ENCODE measurements around the gene ABL2.
A peak's percentile ranks its signal among the peaks of the same experiment; 100 is the strongest.

The ABL2 gene

DNA sequence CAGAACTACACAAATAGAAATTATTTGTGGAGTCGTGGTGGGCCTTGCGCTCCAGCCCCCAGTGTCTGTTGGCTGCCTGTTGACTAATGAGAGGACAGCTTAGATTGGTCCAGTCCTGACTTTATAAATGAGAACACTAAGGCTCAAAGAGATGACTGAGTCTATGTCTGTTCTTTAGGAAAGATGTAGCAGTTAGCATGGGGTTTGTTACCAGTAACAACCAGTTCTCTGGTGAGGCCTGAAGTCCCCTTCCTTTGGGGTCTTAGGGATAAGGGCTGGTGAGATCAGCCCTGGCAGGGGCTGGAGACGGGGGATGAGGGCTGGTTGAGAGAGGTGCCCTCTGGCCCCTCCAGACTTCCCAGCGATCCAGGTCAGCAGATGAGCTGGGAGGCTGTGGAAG, 138.6 kb downstream of the ABL2 start:
- WGBS, 2 donors (ENCODE audit: extremely low coverage in 2 of 2, insufficient read length in 2 of 2, insufficient replicate concordance in 1 of 2) = no CpG with 5 or more reads among the region's 4 CpGs
- H4K91ac ChIP-seq (ENCODE audit: low read depth, low read length, poor library complexity) = no peak overlapping the region
- H3K27me3 ChIP-seq (ENCODE audit: control insufficient read depth in 3 of 3, insufficient read depth in 3 of 3, low read depth in 1 of 3, low read length in 3 of 3) = no peaks in the 10 kb centered on the region
- peaks cover 29 to 83% of the 10 kb centered on the region in 2 donors for H3K36me3 ChIP-seq (replicated peaks in 1 of 2; ENCODE audit: control insufficient read depth in 2 of 2, insufficient read depth in 2 of 2, low read length in 2 of 2)
- H3K23ac ChIP-seq (ENCODE audit: low read depth, low read length, poor library complexity) = no peak overlapping the region
- no peaks in the 10 kb centered on the region for H3K79me1 ChIP-seq (ENCODE audit: low read depth, low read length)
- H2AFZ ChIP-seq (ENCODE audit: low read length) = no peak overlapping the region
- H3K27ac ChIP-seq (replicated peaks; ENCODE audit: low read length) = no peak overlapping the region
- H2BK12ac ChIP-seq (ENCODE audit: low read length) = no peak overlapping the region
- no peak overlapping the region for H4K8ac ChIP-seq (ENCODE audit: low read depth, low read length)
- H3K4me3 ChIP-seq (ENCODE audit: low read length in 2 of 2) = no peak overlapping the region
- H2BK120ac ChIP-seq (ENCODE audit: low read depth, low read length) = no peak overlapping the region
- H2AK5ac ChIP-seq (ENCODE audit: low read depth, low read length) = no peak overlapping the region
- no peak overlapping the region for H3K18ac ChIP-seq (ENCODE audit: low read length)
- no peak overlapping the region for H3K4ac ChIP-seq (ENCODE audit: low read length)
- no peak overlapping the region for H3K9ac ChIP-seq (ENCODE audit: low read depth, low read length, poor library complexity)
- no peak overlapping the region for H3K4me2 ChIP-seq (ENCODE audit: insufficient read depth, low read length, poor library complexity, severe bottlenecking)
- H3K9me3 ChIP-seq (replicated peaks in 1 of 2; ENCODE audit: control insufficient read depth in 2 of 2, insufficient read depth in 1 of 2, low read depth in 1 of 2, low read length in 2 of 2) = no peaks in the 10 kb centered on the region
- H3K14ac ChIP-seq (ENCODE audit: low read length) = no peak overlapping the region
- peaks cover 0 to 3% of the 10 kb centered on the region in 2 donors for H3K4me1 ChIP-seq (ENCODE audit: control insufficient read depth in 2 of 2, insufficient read depth in 1 of 2, low read depth in 1 of 2, low read length in 2 of 2)
- no peak overlapping the region for H2BK5ac ChIP-seq (ENCODE audit: low read length)
- no peak for DNase-seq (ENCODE audit: low spot score)
- no peak overlapping the region for H2BK15ac ChIP-seq (ENCODE audit: low read length)

DNA sequence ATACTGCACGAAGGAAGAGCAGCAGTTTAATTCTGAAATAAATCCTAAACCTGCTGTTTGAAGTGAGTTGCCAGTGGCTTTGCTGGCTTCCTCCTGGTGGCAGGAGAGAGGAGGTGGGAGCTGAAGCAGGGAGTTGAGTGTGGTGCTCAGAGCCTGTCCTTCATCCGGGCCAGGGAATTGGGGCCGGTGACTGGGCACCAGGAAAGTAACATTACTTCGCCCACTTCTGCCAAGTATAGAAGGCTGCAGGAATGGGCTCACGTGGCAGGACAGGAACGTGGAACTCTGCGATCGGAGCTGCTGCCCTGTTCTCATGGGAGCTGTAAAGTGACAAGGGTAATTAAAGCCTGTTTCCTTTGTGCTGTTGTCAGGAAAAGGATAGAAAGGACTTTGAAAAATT, 139.0 kb downstream of the ABL2 start:
- Histone ChIP-seq H3K14ac (ENCODE audit: low read length) (no peak overlapping the region), H3K9me3 (replicated peaks in 1 of 2; ENCODE audit: control insufficient read depth in 2 of 2, insufficient read depth in 1 of 2, low read depth in 1 of 2, low read length in 2 of 2) (no peaks in the 10 kb centered on the region), H3K18ac (ENCODE audit: low read length) (no peak overlapping the region), H2AFZ (ENCODE audit: low read length) (no peak overlapping the region), H3K27ac (replicated peaks; ENCODE audit: low read length) (no peak overlapping the region), H4K8ac (ENCODE audit: low read depth, low read length) (no peak overlapping the region), H3K23ac (ENCODE audit: low read depth, low read length, poor library complexity) (no peak overlapping the region), H3K9ac (ENCODE audit: low read depth, low read length, poor library complexity) (no peak overlapping the region), H4K91ac (ENCODE audit: low read depth, low read length, poor library complexity) (no peak overlapping the region), H2AK5ac (ENCODE audit: low read depth, low read length) (no peak overlapping the region), H3K79me1 (ENCODE audit: low read depth, low read length) (no peaks in the 10 kb centered on the region), H2BK120ac (ENCODE audit: low read depth, low read length) (no peak overlapping the region), H3K4ac (ENCODE audit: low read length) (no peak overlapping the region), H2BK5ac (ENCODE audit: low read length) (no peak overlapping the region), H3K4me1 (ENCODE audit: control insufficient read depth in 2 of 2, insufficient read depth in 1 of 2, low read depth in 1 of 2, low read length in 2 of 2) (peaks cover 0 to 3% of the 10 kb centered on the region in 2 donors), H2BK12ac (ENCODE audit: low read length) (no peak overlapping the region), H3K4me2 (ENCODE audit: insufficient read depth, low read length, poor library complexity, severe bottlenecking) (no peak overlapping the region), H2BK15ac (ENCODE audit: low read length) (no peak overlapping the region), H3K4me3 (ENCODE audit: low read length in 2 of 2) (no peak overlapping the region), H3K36me3 (replicated peaks in 1 of 2; ENCODE audit: control insufficient read depth in 2 of 2, insufficient read depth in 2 of 2, low read length in 2 of 2) (peaks cover 27 to 82% of the 10 kb centered on the region in 2 donors), H3K27me3 (ENCODE audit: control insufficient read depth in 3 of 3, insufficient read depth in 3 of 3, low read depth in 1 of 3, low read length in 3 of 3) (no peaks in the 10 kb centered on the region)
- no peak for DNase-seq (ENCODE audit: low spot score)
- no CpG with 5 or more reads among the region's 8 CpGs for WGBS, 2 donors (ENCODE audit: extremely low coverage in 2 of 2, insufficient read length in 2 of 2, insufficient replicate concordance in 1 of 2)

DNA sequence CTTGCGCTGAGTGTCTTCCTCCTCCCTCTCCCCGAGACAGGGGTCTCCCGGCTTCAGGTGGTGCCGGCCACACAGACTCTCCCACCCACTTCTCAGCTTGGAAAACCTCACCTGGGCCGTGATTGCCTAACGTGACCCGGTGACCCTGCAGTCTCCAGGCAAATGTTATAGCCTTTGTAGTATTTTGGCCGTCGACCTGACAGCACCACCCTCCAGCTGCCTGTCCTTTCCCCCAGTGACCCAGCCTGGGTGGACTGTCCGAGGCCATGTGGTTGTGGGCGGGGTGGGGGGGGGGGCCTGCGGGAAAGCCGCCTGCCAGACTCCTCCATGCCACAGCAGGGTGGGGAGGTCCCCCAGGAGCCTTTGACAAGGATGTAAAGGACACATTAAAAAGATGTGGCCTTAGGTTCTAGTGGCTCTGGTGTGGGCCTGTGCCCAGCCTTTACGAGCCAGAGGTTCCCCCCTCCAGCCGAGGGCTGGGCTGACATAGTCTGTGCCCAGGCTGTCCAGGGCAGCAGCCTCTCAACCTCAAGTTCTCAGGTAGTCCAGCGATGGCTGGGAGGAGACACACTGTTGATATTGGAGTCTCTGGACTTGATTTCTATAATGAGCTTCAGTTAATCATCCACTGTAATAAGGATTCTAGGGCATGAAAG, 139.5 kb downstream of the ABL2 start:
- no peak overlapping the region for H2AK5ac ChIP-seq (ENCODE audit: low read depth, low read length)

DNA sequence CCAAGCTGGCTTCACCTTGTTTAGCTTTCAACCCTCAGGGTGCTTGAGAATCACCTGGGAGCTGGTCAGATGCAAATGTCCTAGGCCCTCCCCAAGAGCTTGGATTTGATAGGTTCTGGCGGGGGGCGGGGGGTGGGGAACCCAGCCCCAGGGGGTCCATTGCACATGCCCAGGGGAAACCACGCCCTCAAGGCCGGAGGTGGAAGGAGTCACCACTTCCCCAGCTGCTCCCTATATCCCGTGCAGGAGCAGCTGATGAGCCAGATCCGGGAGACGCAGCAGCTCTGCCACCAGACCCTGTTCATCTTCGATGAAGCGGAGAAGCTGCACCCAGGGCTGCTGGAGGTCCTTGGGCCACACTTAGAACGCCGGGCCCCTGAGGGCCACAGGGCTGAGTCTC, 141.8 kb downstream of the ABL2 start:
- Histone ChIP-seq H3K4me3 (ENCODE audit: low read length in 2 of 2) (no peak overlapping the region), H4K91ac (ENCODE audit: low read depth, low read length, poor library complexity) (no peak overlapping the region), H3K23ac (ENCODE audit: low read depth, low read length, poor library complexity) (peak overlapping the region; percentile 53), H2BK5ac (ENCODE audit: low read length) (no peak overlapping the region), H3K9me3 (replicated peaks in 1 of 2; ENCODE audit: control insufficient read depth in 2 of 2, insufficient read depth in 1 of 2, low read depth in 1 of 2, low read length in 2 of 2) (no peaks in the 10 kb centered on the region), H3K27me3 (ENCODE audit: control insufficient read depth in 3 of 3, insufficient read depth in 3 of 3, low read depth in 1 of 3, low read length in 3 of 3) (peaks cover 0 to 5% (median 0%) of the 10 kb centered on the region in 3 experiments), H2AFZ (ENCODE audit: low read length) (no peak overlapping the region), H3K18ac (ENCODE audit: low read length) (peak overlapping the region; percentile 65), H3K4me2 (ENCODE audit: insufficient read depth, low read length, poor library complexity, severe bottlenecking) (no peak overlapping the region), H2BK12ac (ENCODE audit: low read length) (no peak overlapping the region), H3K4ac (ENCODE audit: low read length) (no peak overlapping the region), H2BK120ac (ENCODE audit: low read depth, low read length) (no peak overlapping the region), H2AK5ac (ENCODE audit: low read depth, low read length) (no peak overlapping the region), H3K36me3 (replicated peaks in 1 of 2; ENCODE audit: control insufficient read depth in 2 of 2, insufficient read depth in 2 of 2, low read length in 2 of 2) (peaks cover 11 to 61% of the 10 kb centered on the region in 2 donors), H3K14ac (ENCODE audit: low read length) (no peak overlapping the region), H3K9ac (ENCODE audit: low read depth, low read length, poor library complexity) (no peak overlapping the region), H3K4me1 (ENCODE audit: control insufficient read depth in 2 of 2, insufficient read depth in 1 of 2, low read depth in 1 of 2, low read length in 2 of 2) (peaks cover 0 to 8% of the 10 kb centered on the region in 2 donors), H4K8ac (ENCODE audit: low read depth, low read length) (no peak overlapping the region), H3K79me1 (ENCODE audit: low read depth, low read length) (peaks cover 1% of the 10 kb centered on the region), H3K27ac (replicated peaks; ENCODE audit: low read length) (no peak overlapping the region), H2BK15ac (ENCODE audit: low read length) (no peak overlapping the region)
- no peak for DNase-seq (ENCODE audit: low spot score)
- no CpG with 5 or more reads among the region's 11 CpGs for WGBS, 2 donors (ENCODE audit: extremely low coverage in 2 of 2, insufficient read length in 2 of 2, insufficient replicate concordance in 1 of 2)

More for the DNA sequence above, 139.5 kb downstream of the ABL2 start:
- no peak overlapping the region for H2BK120ac ChIP-seq (ENCODE audit: low read depth, low read length)
- H3K79me1 ChIP-seq (ENCODE audit: low read depth, low read length) = no peaks in the 10 kb centered on the region
- no peak overlapping the region for H4K91ac ChIP-seq (ENCODE audit: low read depth, low read length, poor library complexity)
- no peak overlapping the region for H3K9ac ChIP-seq (ENCODE audit: low read depth, low read length, poor library complexity)
- WGBS, 2 donors (ENCODE audit: extremely low coverage in 2 of 2, insufficient read length in 2 of 2, insufficient replicate concordance in 1 of 2) = no CpG with 5 or more reads among the region's 16 CpGs
- peaks cover 0 to 3% of the 10 kb centered on the region in 2 donors for H3K4me1 ChIP-seq (ENCODE audit: control insufficient read depth in 2 of 2, insufficient read depth in 1 of 2, low read depth in 1 of 2, low read length in 2 of 2)
- no peak overlapping the region for H2BK15ac ChIP-seq (ENCODE audit: low read length)
- no peak overlapping the region for H3K27ac ChIP-seq (replicated peaks; ENCODE audit: low read length)
- H3K4me2 ChIP-seq (ENCODE audit: insufficient read depth, low read length, poor library complexity, severe bottlenecking) = no peak overlapping the region
- no peak overlapping the region for H2AFZ ChIP-seq (ENCODE audit: low read length)
- H3K23ac ChIP-seq (ENCODE audit: low read depth, low read length, poor library complexity) = no peak overlapping the region
- no peak overlapping the region for H3K14ac ChIP-seq (ENCODE audit: low read length)
- no peaks in the 10 kb centered on the region for H3K9me3 ChIP-seq (replicated peaks in 1 of 2; ENCODE audit: control insufficient read depth in 2 of 2, insufficient read depth in 1 of 2, low read depth in 1 of 2, low read length in 2 of 2)
- H3K4ac ChIP-seq (ENCODE audit: low read length) = no peak overlapping the region
- no peak overlapping the region for H3K18ac ChIP-seq (ENCODE audit: low read length)
- H2BK5ac ChIP-seq (ENCODE audit: low read length) = no peak overlapping the region
- no peaks in the 10 kb centered on the region for H3K27me3 ChIP-seq (ENCODE audit: control insufficient read depth in 3 of 3, insufficient read depth in 3 of 3, low read depth in 1 of 3, low read length in 3 of 3)
- no peak overlapping the region for H3K4me3 ChIP-seq (ENCODE audit: low read length in 2 of 2)
- no peak for DNase-seq (ENCODE audit: low spot score)
- no peak overlapping the region for H4K8ac ChIP-seq (ENCODE audit: low read depth, low read length)
- H3K36me3 ChIP-seq (replicated peaks in 1 of 2; ENCODE audit: control insufficient read depth in 2 of 2, insufficient read depth in 2 of 2, low read length in 2 of 2) = peaks cover 22 to 79% of the 10 kb centered on the region in 2 donors
- no peak overlapping the region for H2BK12ac ChIP-seq (ENCODE audit: low read length)

All from neuronal stem cell (in vitro differentiated cells).